ENCODE measurements around the gene FNDC3B.

DNA sequence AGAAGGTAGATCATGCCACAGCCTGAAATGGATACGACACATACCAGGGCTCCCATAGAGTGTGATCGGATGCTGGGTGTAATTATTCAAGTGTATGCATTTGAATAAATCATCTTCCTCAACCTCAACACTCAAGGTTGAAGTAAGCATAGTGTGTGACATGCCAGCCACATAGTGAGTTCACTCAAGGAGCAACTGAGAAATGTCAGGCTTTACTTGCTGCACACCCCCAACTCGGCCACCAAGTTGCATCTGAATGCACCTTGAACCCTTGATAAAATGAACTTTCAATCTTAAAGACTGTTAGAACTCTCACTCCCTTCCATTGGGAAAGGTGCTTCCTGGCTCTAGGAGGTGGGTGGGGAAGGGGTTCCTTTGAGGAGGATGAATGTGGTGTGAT is 287.6 kb downstream of the FNDC3B start:
- TF ChIP-seq EGR1 (IDR thresholded peaks at IDR 0.05) (no peak), TAF1 (IDR thresholded peaks at IDR 0.05; ENCODE audit: low read depth) (no peak), RAD21 (IDR thresholded peaks at IDR 0.05; ENCODE audit: low read depth) (no peak), EP300 (IDR thresholded peaks at IDR 0.05; ENCODE audit: borderline replicate concordance) (no peak), TCF12 (IDR thresholded peaks at IDR 0.05; ENCODE audit: low read depth) (no peak), CEBPB (IDR thresholded peaks at IDR 0.05) (no peak), YY1 (IDR thresholded peaks at IDR 0.05; ENCODE audit: low read depth) (no peak), NFIC (IDR thresholded peaks at IDR 0.05) (no peak), CREB1 (IDR thresholded peaks at IDR 0.05; ENCODE audit: low read depth) (no peak)
- TF ChIP-seq, protein P1, sequence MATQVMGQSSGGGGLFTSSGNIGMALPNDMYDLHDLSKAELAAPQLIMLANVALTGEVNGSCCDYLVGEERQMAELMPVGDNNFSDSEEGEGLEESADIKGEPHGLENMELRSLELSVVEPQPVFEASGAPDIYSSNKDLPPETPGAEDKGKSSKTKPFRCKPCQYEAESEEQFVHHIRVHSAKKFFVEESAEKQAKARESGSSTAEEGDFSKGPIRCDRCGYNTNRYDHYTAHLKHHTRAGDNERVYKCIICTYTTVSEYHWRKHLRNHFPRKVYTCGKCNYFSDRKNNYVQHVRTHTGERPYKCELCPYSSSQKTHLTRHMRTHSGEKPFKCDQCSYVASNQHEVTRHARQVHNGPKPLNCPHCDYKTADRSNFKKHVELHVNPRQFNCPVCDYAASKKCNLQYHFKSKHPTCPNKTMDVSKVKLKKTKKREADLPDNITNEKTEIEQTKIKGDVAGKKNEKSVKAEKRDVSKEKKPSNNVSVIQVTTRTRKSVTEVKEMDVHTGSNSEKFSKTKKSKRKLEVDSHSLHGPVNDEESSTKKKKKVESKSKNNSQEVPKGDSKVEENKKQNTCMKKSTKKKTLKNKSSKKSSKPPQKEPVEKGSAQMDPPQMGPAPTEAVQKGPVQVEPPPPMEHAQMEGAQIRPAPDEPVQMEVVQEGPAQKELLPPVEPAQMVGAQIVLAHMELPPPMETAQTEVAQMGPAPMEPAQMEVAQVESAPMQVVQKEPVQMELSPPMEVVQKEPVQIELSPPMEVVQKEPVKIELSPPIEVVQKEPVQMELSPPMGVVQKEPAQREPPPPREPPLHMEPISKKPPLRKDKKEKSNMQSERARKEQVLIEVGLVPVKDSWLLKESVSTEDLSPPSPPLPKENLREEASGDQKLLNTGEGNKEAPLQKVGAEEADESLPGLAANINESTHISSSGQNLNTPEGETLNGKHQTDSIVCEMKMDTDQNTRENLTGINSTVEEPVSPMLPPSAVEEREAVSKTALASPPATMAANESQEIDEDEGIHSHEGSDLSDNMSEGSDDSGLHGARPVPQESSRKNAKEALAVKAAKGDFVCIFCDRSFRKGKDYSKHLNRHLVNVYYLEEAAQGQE (IDR thresholded peaks at IDR 0.05; ENCODE audit: low read depth) = no peak
- TF ChIP-seq, protein P2, sequence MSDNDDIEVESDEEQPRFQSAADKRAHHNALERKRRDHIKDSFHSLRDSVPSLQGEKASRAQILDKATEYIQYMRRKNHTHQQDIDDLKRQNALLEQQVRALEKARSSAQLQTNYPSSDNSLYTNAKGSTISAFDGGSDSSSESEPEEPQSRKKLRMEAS (IDR thresholded peaks at IDR 0.05) = no peak
- TF ChIP-seq, protein P3, sequence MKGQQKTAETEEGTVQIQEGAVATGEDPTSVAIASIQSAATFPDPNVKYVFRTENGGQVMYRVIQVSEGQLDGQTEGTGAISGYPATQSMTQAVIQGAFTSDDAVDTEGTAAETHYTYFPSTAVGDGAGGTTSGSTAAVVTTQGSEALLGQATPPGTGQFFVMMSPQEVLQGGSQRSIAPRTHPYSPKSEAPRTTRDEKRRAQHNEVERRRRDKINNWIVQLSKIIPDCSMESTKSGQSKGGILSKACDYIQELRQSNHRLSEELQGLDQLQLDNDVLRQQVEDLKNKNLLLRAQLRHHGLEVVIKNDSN (IDR thresholded peaks at IDR 0.05) = no peak

Measured in Ishikawa (cell line).